K562 (cell line): Measurements from ENCODE around the gene CDC5L. TPM values are rescaled to one million over a fixed set of nuclear protein-coding genes. Genes with fewer than 3 reads are reported as not detected.

ENCODE experiments used
- DIDO1 ChIP-seq: fragments of 450-650 bp; IDR thresholded peaks from 2 replicates; pipeline ENCODE4 v1.6.1; 2016; ENCODE audit warnings: low read depth, missing biosample characterization, missing genetic modification characterization
- KDM4B ChIP-seq, 2 experiments: fragments of 450-650 bp in 1 of 2; sonication (generic) in 1 of 2; IDR thresholded peaks; 2 replicates each; pipeline ENCODE4 v1.6.1; 2016 to 2017; ENCODE audit warnings: borderline replicate concordance in 2 of 2, antibody characterized with exemption in 1 of 2, low read depth in 1 of 2, mild to moderate bottlenecking in 1 of 2
- MEF2A ChIP-seq: IDR thresholded peaks from 2 replicates; pipeline ENCODE4 v1.6.1; 2011; ENCODE audit warnings: low read depth, mild to moderate bottlenecking, low read length, moderate library complexity; ENCODE audit not compliant: control insufficient read depth
- NR4A1 ChIP-seq, 2 experiments: fragments of 250-450 bp in 1 of 2; fragments of 450-650 bp in 1 of 2; sonication (Bioruptor Pico) in 1 of 2; IDR thresholded peaks; 2 replicates each; pipeline versions ENCODE4 v1.4.0 to v1.6.1; 2016 to 2020; ENCODE audit warnings: mild to moderate bottlenecking in 2 of 2, missing compliant biosample characterization in 1 of 2, missing genetic modification characterization in 1 of 2, moderate library complexity in 1 of 2
- ZNF263 ChIP-seq: sonication (generic); formaldehyde crosslinking; IDR thresholded peaks from 2 replicates; pipeline ENCODE4 v1.8.0; 2022; ENCODE audit warnings: mild to moderate bottlenecking, missing genetic modification reagents, borderline replicate concordance
- polyA plus RNA-seq, 8 experiments: library from polyadenylated mRNA; depleted of rRNA in 4 of 8; stranded (reverse) in 5 of 8; unstranded in 3 of 8; fragments of >200 nt; fragmentation: Nextera tagmentation in 2 of 8; fragmentation: Illumina TruSeq in 1 of 8; extraction: Ambion mirVana in 2 of 8; extraction: Trizol in 1 of 8; gene quantifications; 2 replicates each; pipeline versions ENCODE4 v1.2.1 to v1.2.3, GENCODE V29; 2011 to 2014; ENCODE audit warnings: inconsistent platforms in 1 of 8, missing spikeins in 1 of 8
- total RNA-seq, 7 experiments: library from RNA; depleted of rRNA in 6 of 7; stranded (reverse); fragments of >200 nt in 6 of 7; fragmentation: Illumina TruSeq in 2 of 7; extraction: Trizol in 2 of 7; gene quantifications; 2 replicates each; pipeline versions ENCODE4 v1.2.1 to v1.2.3, GENCODE V29; 2011 to 2021; ENCODE audit warnings: low replicate concordance in 1 of 7
- TF ChIP-seq, protein P1 (sequence below): fragments of 450-650 bp; IDR thresholded peaks from 2 replicates; pipeline ENCODE4 v1.6.1; 2016; ENCODE audit warnings: mild to moderate bottlenecking
- TF ChIP-seq, protein P2 (sequence below): fragments of 250-450 bp; sonication (Bioruptor Pico); IDR thresholded peaks from 2 replicates; pipeline ENCODE4 v1.4.0; 2020; ENCODE audit warnings: borderline replicate concordance
- TF ChIP-seq, protein P3 (sequence below), 2 experiments: fragments of 450-650 bp in 1 of 2; sonication (generic) in 1 of 2; formaldehyde crosslinking in 1 of 2; IDR thresholded peaks; 2 replicates each; pipeline versions ENCODE4 v1.7.1 to v1.9.0; 2016 to 2022; ENCODE audit warnings: inconsistent platforms in 1 of 2, mild to moderate bottlenecking in 1 of 2, missing genetic modification reagents in 1 of 2

The CDC5L gene
- total and polyA plus RNA-seq, 9 of the 15 experiments (the other 6 are each of a cell fraction or from before 2014, with no cell fraction given): 22.3 to 44.2 (median 30.8) TPM

DNA sequence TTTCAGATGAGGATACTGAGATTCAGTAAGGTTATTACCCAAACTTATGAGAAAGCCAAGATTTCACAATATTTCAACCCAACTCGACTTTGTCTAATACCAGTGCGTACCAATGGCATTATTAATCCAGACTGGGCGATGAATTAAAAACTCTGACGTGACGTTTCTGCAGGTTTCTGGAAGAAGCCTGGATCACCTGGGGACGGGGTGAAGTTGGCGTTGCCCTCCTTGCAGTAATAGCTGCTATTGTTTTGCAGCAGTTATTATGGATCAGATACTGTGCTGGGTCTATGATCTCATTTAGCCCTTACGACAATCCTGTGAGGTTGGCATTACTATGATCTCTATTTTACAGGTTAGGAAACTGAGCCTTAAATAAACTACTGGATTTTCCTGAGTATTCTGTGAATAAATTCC is 569 bp upstream of the CDC5L start (continued):
- TF ChIP-seq, protein P1, sequence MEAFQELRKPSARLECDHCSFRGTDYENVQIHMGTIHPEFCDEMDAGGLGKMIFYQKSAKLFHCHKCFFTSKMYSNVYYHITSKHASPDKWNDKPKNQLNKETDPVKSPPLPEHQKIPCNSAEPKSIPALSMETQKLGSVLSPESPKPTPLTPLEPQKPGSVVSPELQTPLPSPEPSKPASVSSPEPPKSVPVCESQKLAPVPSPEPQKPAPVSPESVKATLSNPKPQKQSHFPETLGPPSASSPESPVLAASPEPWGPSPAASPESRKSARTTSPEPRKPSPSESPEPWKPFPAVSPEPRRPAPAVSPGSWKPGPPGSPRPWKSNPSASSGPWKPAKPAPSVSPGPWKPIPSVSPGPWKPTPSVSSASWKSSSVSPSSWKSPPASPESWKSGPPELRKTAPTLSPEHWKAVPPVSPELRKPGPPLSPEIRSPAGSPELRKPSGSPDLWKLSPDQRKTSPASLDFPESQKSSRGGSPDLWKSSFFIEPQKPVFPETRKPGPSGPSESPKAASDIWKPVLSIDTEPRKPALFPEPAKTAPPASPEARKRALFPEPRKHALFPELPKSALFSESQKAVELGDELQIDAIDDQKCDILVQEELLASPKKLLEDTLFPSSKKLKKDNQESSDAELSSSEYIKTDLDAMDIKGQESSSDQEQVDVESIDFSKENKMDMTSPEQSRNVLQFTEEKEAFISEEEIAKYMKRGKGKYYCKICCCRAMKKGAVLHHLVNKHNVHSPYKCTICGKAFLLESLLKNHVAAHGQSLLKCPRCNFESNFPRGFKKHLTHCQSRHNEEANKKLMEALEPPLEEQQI: no peak
- no peak for TF ChIP-seq NR4A1 (CRISPR knock-in tag; IDR thresholded peaks at IDR 0.05)
- 0 out of 2 replicates have a peak, but pooled peaks have one; percentile 13 for TF ChIP-seq NR4A1 (tag; IDR thresholded peaks at IDR 0.05)
- TF ChIP-seq, protein P2, sequence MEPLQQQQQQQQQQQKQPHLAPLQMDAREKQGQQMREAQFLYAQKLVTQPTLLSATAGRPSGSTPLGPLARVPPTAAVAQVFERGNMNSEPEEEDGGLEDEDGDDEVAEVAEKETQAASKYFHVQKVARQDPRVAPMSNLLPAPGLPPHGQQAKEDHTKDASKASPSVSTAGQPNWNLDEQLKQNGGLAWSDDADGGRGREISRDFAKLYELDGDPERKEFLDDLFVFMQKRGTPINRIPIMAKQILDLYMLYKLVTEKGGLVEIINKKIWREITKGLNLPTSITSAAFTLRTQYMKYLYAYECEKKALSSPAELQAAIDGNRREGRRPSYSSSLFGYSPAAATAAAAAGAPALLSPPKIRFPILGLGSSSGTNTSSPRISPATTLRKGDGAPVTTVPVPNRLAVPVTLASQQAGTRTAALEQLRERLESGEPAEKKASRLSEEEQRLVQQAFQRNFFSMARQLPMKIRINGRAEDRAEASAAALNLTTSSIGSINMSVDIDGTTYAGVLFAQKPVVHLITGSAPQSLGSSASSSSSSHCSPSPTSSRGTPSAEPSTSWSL (CRISPR knock-in tag): no peak
- TF ChIP-seq MEF2A: 0 out of 2 replicates have a peak, but pooled peaks have one; percentile 25
- TF ChIP-seq KDM4B (IDR thresholded peaks at IDR 0.05; ENCODE audit: borderline replicate concordance in 2 of 2, low read depth in 1 of 2): peak in 1 of 2 experiments; percentile 42; a peak in 1 of 4 replicates
- TF ChIP-seq, protein P3, sequence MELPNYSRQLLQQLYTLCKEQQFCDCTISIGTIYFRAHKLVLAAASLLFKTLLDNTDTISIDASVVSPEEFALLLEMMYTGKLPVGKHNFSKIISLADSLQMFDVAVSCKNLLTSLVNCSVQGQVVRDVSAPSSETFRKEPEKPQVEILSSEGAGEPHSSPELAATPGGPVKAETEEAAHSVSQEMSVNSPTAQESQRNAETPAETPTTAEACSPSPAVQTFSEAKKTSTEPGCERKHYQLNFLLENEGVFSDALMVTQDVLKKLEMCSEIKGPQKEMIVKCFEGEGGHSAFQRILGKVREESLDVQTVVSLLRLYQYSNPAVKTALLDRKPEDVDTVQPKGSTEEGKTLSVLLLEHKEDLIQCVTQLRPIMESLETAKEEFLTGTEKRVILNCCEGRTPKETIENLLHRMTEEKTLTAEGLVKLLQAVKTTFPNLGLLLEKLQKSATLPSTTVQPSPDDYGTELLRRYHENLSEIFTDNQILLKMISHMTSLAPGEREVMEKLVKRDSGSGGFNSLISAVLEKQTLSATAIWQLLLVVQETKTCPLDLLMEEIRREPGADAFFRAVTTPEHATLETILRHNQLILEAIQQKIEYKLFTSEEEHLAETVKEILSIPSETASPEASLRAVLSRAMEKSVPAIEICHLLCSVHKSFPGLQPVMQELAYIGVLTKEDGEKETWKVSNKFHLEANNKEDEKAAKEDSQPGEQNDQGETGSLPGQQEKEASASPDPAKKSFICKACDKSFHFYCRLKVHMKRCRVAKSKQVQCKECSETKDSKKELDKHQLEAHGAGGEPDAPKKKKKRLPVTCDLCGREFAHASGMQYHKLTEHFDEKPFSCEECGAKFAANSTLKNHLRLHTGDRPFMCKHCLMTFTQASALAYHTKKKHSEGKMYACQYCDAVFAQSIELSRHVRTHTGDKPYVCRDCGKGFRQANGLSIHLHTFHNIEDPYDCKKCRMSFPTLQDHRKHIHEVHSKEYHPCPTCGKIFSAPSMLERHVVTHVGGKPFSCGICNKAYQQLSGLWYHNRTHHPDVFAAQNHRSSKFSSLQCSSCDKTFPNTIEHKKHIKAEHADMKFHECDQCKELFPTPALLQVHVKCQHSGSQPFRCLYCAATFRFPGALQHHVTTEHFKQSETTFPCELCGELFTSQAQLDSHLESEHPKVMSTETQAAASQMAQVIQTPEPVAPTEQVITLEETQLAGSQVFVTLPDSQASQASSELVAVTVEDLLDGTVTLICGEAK (IDR thresholded peaks at IDR 0.05): peak; percentile 77; the same call in 1 of the 2 replicates
- TF ChIP-seq, protein P3 (CRISPR knock-in tag; IDR thresholded peaks at IDR 0.05): no peak
- TF ChIP-seq DIDO1 (tag): 0 out of 2 replicates have a peak, but pooled peaks have one; percentile 27
- TF ChIP-seq ZNF263 (CRISPR knock-in tag): no peak; the same call in 1 of the 2 replicates
- TF ChIP-seq, all 486 proteins: peak for 33
